ENCODE data around the gene CEP57L1.
"Not testable (repeated sequence)": the region's sequence is repeated elsewhere in the genome, so short reads cannot be mapped to it uniquely, and the experiment has no call there.

Gene CEP57L1

DNA sequence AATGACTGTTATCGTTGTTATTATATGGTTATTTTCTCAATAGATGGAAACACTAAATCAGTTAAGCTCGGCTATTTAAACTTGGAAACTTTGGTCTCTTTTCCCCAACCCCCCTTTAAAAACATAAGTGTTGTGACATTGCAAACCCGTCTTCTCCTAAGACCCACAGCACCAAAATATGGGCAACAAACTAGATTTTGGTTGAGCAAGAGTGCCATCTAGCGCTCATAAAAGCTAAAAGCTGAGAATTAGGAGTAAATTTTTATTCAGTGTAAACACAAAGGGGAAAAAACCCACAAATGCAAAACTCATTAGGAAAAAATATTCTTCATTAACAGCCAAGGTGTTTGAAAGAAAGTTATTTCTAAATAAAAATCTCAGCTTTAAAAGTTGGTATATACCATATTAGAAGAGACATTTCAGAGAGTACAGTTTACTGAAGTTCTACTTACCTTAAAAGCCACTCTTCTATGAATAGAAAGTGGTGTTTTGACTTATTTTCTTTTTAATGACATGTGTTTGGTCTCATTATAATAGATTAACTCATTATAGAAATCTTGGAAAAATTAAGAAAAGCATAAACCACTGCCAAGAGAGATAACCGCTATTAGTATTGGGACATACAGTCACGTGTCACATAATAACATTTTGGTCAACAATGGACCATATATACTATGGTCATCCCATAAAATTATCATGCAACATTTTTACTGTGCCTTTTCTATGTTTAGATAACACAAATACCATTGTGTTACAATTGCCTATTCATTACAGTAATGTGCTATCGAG is 21.8 kb upstream of the CEP57L1 start:
- DNase-seq (ENCODE audit: low read depth in 2 of 2, low spot score in 1 of 2), result no peak

DNA sequence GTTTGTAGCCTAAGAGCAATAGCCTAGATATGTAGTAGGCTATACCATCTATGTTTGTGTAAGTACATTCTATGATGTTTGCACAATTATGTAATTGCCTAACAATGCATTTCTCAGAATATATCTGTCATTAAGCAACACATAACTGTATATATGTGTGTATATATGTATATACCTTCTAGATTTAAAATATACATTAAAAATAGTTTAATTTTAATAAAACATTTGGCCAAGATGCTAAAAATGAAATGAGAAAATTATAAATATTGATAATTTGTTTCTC is 21.2 kb upstream of the CEP57L1 start:
- DNase-seq (ENCODE audit: low read depth in 2 of 2, low spot score in 1 of 2), result no peak

- no peak for DNase-seq (ENCODE audit: low read depth in 2 of 2, low spot score in 1 of 2)
These were observed 19.4 kb upstream of the CEP57L1 start for GRCh38 chr6:109075934-109076333.

- no peak for DNase-seq (ENCODE audit: low read depth in 2 of 2, low spot score in 1 of 2)
These were observed 18.9 kb upstream of the CEP57L1 start for GRCh38 chr6:109076377-109076776.

- DNase-seq (ENCODE audit: low read depth in 2 of 2, low spot score in 1 of 2), result no peak
These were observed 15.3 kb upstream of the CEP57L1 start for GRCh38 chr6:109079981-109080380.

DNA sequence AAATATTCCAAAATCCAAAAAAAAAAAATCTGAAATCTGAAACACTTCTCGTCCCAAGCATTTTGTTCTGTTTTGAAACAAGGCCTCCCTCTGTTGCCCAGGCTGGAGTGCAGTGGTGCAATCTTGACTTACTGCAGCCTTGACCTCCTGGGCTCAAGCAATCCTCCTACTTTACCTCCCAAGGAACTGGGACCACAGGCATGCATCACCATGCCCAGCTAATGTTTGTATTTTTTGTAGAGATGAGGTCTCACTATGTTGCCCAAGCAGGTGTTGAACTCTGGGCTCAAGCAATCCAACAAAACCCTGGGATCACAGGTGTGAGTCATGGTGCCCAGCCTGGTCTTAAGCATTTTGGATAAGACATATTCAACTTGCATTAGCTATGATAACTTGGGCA is 14.3 kb upstream of the CEP57L1 start:
- DNase-seq (ENCODE audit: low read depth in 2 of 2, low spot score in 1 of 2), result no peak

GRCh38 chr6:109081516-109082187 is 13.7 kb upstream of the CEP57L1 start:
- no peak for DNase-seq (ENCODE audit: low read depth in 2 of 2, low spot score in 1 of 2)

GRCh38 chr6:109082188-109082577 is 13.1 kb upstream of the CEP57L1 start:
- no peak for DNase-seq (ENCODE audit: low read depth in 2 of 2, low spot score in 1 of 2)

DNA sequence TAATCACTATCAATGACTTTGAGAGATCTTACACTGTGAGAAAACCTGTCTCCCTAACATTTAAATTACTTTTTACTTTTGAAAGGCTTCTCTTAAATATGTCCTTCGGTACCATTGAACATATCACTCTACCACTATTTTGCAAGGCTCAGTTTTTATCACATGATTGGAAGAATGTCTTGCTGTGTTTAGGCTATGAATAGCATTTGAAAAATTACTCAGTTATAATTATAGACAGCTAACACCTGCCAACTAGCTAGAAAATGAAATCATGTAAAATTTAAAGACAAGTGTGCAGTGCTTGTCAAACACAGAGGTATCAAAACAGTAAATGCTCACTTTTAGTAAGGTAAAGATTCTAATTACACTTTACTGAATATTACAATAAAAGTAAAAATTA is 11.7 kb upstream of the CEP57L1 start:
- no peak for DNase-seq (ENCODE audit: low read depth in 2 of 2, low spot score in 1 of 2)

DNA sequence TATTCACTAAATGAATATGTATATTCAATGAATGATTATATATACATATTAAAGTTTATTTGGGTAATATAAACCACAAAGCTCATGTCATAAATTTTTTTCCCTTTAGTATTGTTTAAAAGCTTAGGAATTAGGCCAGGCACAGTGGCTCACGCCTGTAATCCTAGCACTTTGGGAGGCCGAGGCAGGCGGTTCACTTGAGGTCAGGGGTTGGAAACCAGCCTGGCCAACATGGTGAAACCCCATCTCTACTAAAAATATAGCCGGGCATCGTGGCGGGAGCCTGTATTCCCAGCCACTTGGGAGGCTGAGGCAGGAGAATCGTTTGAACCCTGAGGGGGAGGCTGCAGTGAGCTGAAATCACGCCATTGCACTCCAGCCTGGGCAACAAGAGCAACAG is 11.2 kb upstream of the CEP57L1 start:
- not testable (repeated sequence) for DNase-seq (ENCODE audit: low read depth in 2 of 2, low spot score in 1 of 2)

DNA sequence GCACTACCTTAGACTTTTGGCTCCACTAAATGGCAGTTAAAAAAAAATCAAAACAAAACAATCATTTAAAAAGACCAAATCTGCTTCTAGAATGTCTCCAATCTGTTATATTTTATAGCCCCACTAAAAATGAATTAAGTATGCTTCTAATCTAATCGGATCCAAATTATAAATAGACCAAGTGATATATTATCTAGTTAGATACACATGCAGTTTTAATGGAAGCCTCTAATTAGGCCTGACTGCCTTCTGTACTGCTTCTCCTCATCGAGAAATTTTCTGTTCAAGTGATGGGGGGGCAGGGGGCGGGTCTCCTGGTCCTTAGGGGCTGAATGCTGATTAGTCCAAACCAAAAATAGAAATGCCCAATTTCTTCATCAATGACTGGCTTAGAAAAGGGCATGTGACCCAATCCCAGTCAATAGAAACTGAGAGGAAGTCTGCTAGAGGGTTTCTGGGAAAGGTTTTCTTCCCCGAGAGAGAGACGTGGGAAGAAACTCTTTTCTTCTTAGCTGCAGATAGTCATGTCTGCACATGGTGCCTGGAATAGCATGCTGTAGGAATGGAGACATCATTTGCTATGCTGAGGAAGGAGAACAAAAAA is 7.5 kb upstream of the CEP57L1 start:
- no peak for DNase-seq (ENCODE audit: low read depth in 2 of 2, low spot score in 1 of 2)

DNA sequence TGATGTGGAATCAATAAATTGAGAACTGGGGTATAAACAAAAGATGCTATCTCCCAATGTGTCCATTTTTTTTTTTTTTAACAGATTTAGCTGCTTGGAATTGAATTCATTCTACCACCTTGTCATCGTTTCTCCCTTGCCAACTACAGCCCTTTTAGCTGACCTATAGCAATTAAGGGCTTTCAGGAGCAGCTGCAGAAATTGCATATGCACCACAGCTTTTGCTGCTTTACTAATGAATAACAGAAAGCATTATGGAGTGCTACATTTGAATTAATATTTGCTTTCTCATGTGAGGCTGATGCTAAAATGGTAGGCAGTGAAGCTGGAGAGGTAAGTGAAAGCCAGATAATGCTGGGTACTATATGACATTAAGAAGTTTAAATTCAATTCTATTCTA is 6.3 kb upstream of the CEP57L1 start:
- no peak for DNase-seq (ENCODE audit: low read depth in 2 of 2, low spot score in 1 of 2)

- no peak for DNase-seq (ENCODE audit: low read depth in 2 of 2, low spot score in 1 of 2)
These were observed 3.8 kb upstream of the CEP57L1 start for GRCh38 chr6:109091314-109092024.

GRCh38 chr6:109092074-109092473 is 3.2 kb upstream of the CEP57L1 start:
- no peak for DNase-seq (ENCODE audit: low read depth in 2 of 2, low spot score in 1 of 2)

DNA sequence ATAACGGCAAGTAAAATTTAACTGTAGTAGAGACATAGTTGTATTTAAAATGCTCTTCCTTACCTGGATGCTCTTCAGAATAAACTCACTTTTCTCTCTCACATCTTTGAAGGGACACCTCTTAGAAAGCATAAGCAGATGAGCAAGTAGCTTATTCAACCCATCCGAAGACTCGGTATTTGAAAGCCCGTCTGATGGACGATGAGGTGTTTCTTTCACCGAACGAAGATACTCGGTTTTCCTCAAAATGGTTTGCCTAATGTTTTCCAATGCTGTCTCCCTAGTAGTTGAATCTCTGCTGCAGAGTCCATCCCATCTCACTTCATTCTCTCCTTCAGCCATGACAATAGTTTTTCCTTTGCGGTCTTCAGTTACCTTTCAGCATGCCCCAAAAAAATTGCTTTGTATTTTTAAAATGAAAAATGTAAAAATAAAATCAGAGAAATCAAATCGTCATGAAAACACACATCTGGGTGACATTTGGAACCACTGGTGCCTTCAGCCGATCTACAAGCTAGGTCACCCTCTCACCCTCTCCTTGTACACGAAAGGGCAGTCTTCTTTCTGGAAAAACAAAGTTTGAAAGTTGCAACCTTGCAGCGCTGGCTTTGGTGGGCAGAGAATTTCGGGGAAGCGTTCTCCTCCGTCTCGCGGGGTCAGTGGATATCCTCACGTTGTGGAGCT is 1.4 kb upstream of the CEP57L1 start:
- no peak for DNase-seq (ENCODE audit: low read depth in 2 of 2, low spot score in 1 of 2)

- peak; percentile 60 to 73 for DNase-seq (ENCODE audit: low read depth in 2 of 2, low spot score in 1 of 2)
These were observed 781 bp upstream of the CEP57L1 start, which contains the start of gene SESN1 for GRCh38 chr6:109094416-109095035. SESN1 (minus strand) TSS chr6:109094846; CDS start chr6:109094073, 773 bp downstream.

GRCh38 chr6:109095835-109096084 is 453 bp downstream of the CEP57L1 start:
- no peak for DNase-seq (ENCODE audit: low read depth in 2 of 2, low spot score in 1 of 2)

GRCh38 chr6:109096208-109096607 is 901 bp downstream of the CEP57L1 start:
- DNase-seq (ENCODE audit: low read depth in 2 of 2, low spot score in 1 of 2), result no peak

- no peak for DNase-seq (ENCODE audit: low read depth in 2 of 2, low spot score in 1 of 2)
These were observed 2.4 kb downstream of the CEP57L1 start for GRCh38 chr6:109097661-109098060.

GRCh38 chr6:109102762-109103161 is 7.5 kb downstream of the CEP57L1 start:
- no peak for DNase-seq (ENCODE audit: low read depth in 2 of 2, low spot score in 1 of 2)

DNA sequence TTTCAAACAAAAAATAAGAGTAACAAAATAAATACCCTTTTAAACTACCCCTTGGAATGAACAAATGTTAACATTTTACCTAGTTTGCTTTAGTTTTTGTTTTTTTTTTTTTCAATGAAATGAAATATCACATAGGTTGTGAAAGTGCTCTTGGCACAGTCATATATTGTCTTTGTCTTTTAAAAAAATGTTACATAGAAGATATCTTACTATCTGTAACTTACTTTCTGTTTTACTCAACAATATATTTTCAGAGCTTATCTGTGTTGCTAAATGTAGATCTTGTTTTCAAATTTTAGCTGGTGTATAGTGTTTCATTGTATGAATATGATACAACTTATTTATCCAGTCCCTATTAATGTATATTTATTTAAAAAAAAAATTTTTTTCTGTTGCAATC is 8.6 kb downstream of the CEP57L1 start:
- DNase-seq (ENCODE audit: low read depth in 2 of 2, low spot score in 1 of 2), result no peak
